HEK293 (cell line): ENCODE measurements around the gene HJURP.

Experiments
- MYNN ChIP-seq: fragments of 450-650 bp; formaldehyde crosslinking; IDR thresholded peaks from 2 replicates; pipeline ENCODE4 v1.5.1; 2016; ENCODE audit warnings: missing biosample characterization, missing genetic modification characterization, borderline replicate concordance
- SCRT1 ChIP-seq: fragments of 450-650 bp; formaldehyde crosslinking; IDR thresholded peaks from 2 replicates; pipeline ENCODE4 v1.5.1; 2016; ENCODE audit warnings: missing biosample characterization, missing genetic modification characterization, borderline replicate concordance
- SP7 ChIP-seq: fragments of 450-650 bp; formaldehyde crosslinking; IDR thresholded peaks from 2 replicates; pipeline ENCODE4 v1.5.1; 2016; ENCODE audit warnings: missing biosample characterization, missing genetic modification characterization
- YY1 ChIP-seq: fragments of 450-650 bp; formaldehyde crosslinking; IDR thresholded peaks from 2 replicates; pipeline ENCODE4 v1.5.1; 2018; ENCODE audit warnings: missing biosample characterization, missing genetic modification characterization
- ZEB2 ChIP-seq: fragments of 450-650 bp; formaldehyde crosslinking; IDR thresholded peaks from 2 replicates; pipeline ENCODE4 v1.5.1; 2016; ENCODE audit warnings: missing biosample characterization, missing genetic modification characterization
- ZNF2 ChIP-seq: fragments of 450-650 bp; formaldehyde crosslinking; IDR thresholded peaks from 2 replicates; pipeline ENCODE4 v1.5.1; 2016; ENCODE audit warnings: missing biosample characterization, missing genetic modification characterization
- ZNF24 ChIP-seq: fragments of 450-650 bp; formaldehyde crosslinking; IDR thresholded peaks from 2 replicates; pipeline ENCODE4 v1.5.1; 2016; ENCODE audit warnings: missing biosample characterization, missing genetic modification characterization
- ZNF248 ChIP-seq: fragments of 450-650 bp; formaldehyde crosslinking; IDR thresholded peaks from 2 replicates; pipeline ENCODE4 v1.5.1; 2017; ENCODE audit warnings: missing biosample characterization, missing genetic modification characterization
- ZNF530 ChIP-seq: fragments of 450-650 bp; formaldehyde crosslinking; IDR thresholded peaks from 2 replicates; pipeline ENCODE4 v1.5.1; 2016; ENCODE audit warnings: low read depth, missing biosample characterization, missing genetic modification characterization
- TF ChIP-seq, protein P1 (sequence below): fragments of 450-650 bp; formaldehyde crosslinking; IDR thresholded peaks from 2 replicates; pipeline ENCODE4 v1.5.1; 2016; ENCODE audit warnings: missing biosample characterization, missing genetic modification characterization
- TF ChIP-seq, protein P2 (sequence below): fragments of 450-650 bp; formaldehyde crosslinking; IDR thresholded peaks from 2 replicates; pipeline ENCODE4 v1.5.1; 2016; ENCODE audit warnings: missing biosample characterization, missing genetic modification characterization

DNA sequence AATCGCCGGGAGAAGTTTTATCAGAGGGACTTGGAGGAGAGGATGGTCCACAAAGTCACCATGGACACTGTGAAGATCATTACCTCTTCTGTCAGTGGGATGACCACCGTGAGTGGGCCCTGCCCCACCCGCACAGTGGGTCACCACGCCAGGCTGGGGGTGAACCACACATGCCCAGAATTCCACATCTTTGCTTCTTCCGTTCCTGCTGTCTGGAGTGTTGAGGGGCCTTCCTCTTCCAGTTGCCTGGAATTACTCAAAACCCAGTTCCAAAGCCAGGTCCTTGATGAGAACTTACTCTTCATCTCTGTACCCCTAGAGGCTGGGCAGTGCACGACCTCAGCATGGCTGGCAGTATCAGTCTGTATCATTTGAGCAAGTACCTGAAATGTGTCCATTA, 54.1 kb downstream of the HJURP start:
- TF ChIP-seq ZNF24 (no peak), YY1 (tag by site-specific recombination) (no peak), ZNF248 (tag by site-specific recombination) (no peak), SP7 (no peak), ZEB2 (tag by site-specific recombination) (no peak), ZNF530 (tag by site-specific recombination) (no peak), MYNN (tag by site-specific recombination) (no peak), SCRT1 (no peak), ZNF2 (tag by site-specific recombination) (no peak)
- TF ChIP-seq, protein P1, sequence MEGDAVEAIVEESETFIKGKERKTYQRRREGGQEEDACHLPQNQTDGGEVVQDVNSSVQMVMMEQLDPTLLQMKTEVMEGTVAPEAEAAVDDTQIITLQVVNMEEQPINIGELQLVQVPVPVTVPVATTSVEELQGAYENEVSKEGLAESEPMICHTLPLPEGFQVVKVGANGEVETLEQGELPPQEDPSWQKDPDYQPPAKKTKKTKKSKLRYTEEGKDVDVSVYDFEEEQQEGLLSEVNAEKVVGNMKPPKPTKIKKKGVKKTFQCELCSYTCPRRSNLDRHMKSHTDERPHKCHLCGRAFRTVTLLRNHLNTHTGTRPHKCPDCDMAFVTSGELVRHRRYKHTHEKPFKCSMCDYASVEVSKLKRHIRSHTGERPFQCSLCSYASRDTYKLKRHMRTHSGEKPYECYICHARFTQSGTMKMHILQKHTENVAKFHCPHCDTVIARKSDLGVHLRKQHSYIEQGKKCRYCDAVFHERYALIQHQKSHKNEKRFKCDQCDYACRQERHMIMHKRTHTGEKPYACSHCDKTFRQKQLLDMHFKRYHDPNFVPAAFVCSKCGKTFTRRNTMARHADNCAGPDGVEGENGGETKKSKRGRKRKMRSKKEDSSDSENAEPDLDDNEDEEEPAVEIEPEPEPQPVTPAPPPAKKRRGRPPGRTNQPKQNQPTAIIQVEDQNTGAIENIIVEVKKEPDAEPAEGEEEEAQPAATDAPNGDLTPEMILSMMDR (tag by site-specific recombination) = no peak
- TF ChIP-seq, protein P2, sequence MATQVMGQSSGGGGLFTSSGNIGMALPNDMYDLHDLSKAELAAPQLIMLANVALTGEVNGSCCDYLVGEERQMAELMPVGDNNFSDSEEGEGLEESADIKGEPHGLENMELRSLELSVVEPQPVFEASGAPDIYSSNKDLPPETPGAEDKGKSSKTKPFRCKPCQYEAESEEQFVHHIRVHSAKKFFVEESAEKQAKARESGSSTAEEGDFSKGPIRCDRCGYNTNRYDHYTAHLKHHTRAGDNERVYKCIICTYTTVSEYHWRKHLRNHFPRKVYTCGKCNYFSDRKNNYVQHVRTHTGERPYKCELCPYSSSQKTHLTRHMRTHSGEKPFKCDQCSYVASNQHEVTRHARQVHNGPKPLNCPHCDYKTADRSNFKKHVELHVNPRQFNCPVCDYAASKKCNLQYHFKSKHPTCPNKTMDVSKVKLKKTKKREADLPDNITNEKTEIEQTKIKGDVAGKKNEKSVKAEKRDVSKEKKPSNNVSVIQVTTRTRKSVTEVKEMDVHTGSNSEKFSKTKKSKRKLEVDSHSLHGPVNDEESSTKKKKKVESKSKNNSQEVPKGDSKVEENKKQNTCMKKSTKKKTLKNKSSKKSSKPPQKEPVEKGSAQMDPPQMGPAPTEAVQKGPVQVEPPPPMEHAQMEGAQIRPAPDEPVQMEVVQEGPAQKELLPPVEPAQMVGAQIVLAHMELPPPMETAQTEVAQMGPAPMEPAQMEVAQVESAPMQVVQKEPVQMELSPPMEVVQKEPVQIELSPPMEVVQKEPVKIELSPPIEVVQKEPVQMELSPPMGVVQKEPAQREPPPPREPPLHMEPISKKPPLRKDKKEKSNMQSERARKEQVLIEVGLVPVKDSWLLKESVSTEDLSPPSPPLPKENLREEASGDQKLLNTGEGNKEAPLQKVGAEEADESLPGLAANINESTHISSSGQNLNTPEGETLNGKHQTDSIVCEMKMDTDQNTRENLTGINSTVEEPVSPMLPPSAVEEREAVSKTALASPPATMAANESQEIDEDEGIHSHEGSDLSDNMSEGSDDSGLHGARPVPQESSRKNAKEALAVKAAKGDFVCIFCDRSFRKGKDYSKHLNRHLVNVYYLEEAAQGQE (tag by site-specific recombination) = no peak
